Astrocyte of the spinal cord (primary cell): Measurements from ENCODE around the gene LTA.

Source experiments
- DNase-seq: peaks from one replicate; pipeline ENCODE4 v3.0.0; 2011; ENCODE audit warnings: low read depth, low spot score
- H3K4me3 ChIP-seq: 2 replicates; pipeline ENCODE4 v1.5.1; 2011; ENCODE audit warnings: low read depth, mild to moderate bottlenecking, low read length, moderate library complexity
- CTCF ChIP-seq: IDR thresholded peaks from 2 replicates; pipeline ENCODE4 v1.5.1; 2012; ENCODE audit warnings: low read depth, mild to moderate bottlenecking, low read length, inconsistent platforms
- in situ Hi-C: cut with HindIII; loops from 2 replicates; pipeline ENCODE4 v1.10.0; 2017; ENCODE audit warnings: low sequenced_read_pairs

The LTA gene

GRCh38 chr6:31577579-31577966, 5.5 kb downstream of the LTA start:
- DNase-seq = no peak
- in situ Hi-C loops = no loop called here
- TF ChIP-seq CTCF = no peak
- no peak overlapping the region for H3K4me3 ChIP-seq

- in situ Hi-C loops = no loop called here
- no peak for DNase-seq
- no peak for TF ChIP-seq CTCF
- H3K4me3 ChIP-seq = no peak overlapping the region
Measured at GRCh38 chr6:31578184-31579118, 6.4 kb downstream of the LTA start.

- no peak for DNase-seq
- no peak for TF ChIP-seq CTCF
- H3K4me3 ChIP-seq = no peak overlapping the region
- in situ Hi-C loops = no loop called here
Measured at GRCh38 chr6:31579119-31579505, 7.0 kb downstream of the LTA start.

DNA sequence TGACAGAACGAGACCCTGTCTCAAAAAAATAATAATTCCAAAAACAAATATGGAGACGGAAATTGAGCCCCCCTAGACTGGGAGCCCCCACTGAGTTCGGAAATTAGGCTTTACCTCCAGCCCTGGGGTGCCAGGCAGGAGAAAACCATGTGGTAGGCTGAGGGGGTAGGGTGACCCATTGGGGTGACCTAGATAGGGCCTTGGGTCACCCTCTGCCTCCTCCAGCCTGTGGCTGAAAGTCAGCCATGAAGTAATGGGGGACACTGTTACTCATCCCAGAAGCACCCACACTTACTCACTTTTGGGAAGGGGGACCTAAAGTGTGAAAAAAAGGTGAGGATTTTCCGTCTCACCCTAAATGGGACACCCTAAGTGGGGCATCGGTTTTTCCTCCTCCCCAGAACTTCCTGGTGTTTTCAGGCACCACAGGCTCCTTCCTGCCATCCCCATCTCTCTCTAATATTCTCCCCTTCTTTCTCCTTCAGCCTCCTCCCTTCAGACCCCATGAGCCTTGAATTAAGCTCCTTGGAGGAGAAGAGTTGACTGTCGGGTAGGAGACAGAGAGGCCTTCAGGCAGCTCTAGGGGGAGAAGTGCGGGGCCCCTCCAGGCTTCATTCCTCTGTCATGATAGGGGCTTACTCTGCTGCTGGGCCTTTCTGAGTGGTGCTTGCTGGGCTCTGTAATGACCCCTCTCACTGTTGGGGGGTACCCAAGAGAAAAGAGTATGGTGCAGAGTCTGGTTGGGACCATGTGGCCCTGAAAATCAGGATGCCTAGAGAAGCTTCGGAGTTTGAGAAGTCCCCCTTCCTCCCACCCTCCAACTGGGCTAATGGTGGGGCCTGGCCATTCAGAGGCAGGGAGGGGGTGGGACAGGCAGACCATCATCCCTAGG, 7.7 kb downstream of the LTA start:
- in situ Hi-C loops = no loop called here
- H3K4me3 ChIP-seq = no peak overlapping the region
- DNase-seq = no peak
- TF ChIP-seq CTCF = no peak

- TF ChIP-seq CTCF = no peak
- DNase-seq = no peak
- H3K4me3 ChIP-seq = peak overlapping the region; percentile 84
- in situ Hi-C loops = no loop called here
Measured at GRCh38 chr6:31580438-31580740, 8.3 kb downstream of the LTA start.

GRCh38 chr6:31580807-31581433, 8.8 kb downstream of the LTA start:
- in situ Hi-C loops = no loop called here
- H3K4me3 ChIP-seq = peak overlapping the region; percentile 84
- DNase-seq = peak; percentile 75
- TF ChIP-seq CTCF = peak; percentile 86
